Right ventricle myocardium inferior (tissue), 1 donor: Measurements from ENCODE around the gene MYCT1. TPM values are rescaled to one million over a fixed set of nuclear protein-coding genes. Genes with fewer than 3 reads are reported as not detected.
A peak's percentile ranks its signal among the peaks of the same experiment; 100 is the strongest.
"Not testable (repeated sequence)": the region's sequence is repeated elsewhere in the genome, so short reads cannot be mapped to it uniquely, and the experiment has no call there.

Experiments used
- ATAC-seq: fragments of 200-7000 bp; cut with Tn5 transposase; one replicate; pipeline ENCODE4 v1.9.1; 2020; ENCODE audit warnings: mild to moderate bottlenecking, moderate library complexity
- DNase-seq: peaks from one replicate; pipeline ENCODE4 v3.0.0; 2021; ENCODE audit errors: missing footprints
- intact Hi-C: fragments of 100-400 bp; cut with DNase I; formaldehyde crosslinking; loops from one replicate; pipeline ENCODE4 v1.11.0; 2022
- long read RNA-seq: library from polyadenylated mRNA; unstranded; transcript quantifications from one replicate; pipeline ENCODE4 v2.0.0, GENCODE V29; 2021
- total RNA-seq: library from RNA; stranded (reverse); fragmentation: NEBNext Ultra II Directional; extraction: Animal tissue kit (Norgen Biotek cat#: 25700); gene quantifications from one replicate; pipeline ENCODE4 v1.2.1, GENCODE V29; 2021
- donor health status: DM: no; HTN: yes; CAD: no; lungs with severe emphysema.

The MYCT1 gene, protein sequence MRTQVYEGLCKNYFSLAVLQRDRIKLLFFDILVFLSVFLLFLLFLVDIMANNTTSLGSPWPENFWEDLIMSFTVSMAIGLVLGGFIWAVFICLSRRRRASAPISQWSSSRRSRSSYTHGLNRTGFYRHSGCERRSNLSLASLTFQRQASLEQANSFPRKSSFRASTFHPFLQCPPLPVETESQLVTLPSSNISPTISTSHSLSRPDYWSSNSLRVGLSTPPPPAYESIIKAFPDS
- total RNA-seq, result 17.6 TPM
- long read RNA-seq, partial matches to known transcripts, result 1 of 4 reads
- long read RNA-seq, other reads (novel, unspliced or antisense), result 0 of 4 reads

DNA sequence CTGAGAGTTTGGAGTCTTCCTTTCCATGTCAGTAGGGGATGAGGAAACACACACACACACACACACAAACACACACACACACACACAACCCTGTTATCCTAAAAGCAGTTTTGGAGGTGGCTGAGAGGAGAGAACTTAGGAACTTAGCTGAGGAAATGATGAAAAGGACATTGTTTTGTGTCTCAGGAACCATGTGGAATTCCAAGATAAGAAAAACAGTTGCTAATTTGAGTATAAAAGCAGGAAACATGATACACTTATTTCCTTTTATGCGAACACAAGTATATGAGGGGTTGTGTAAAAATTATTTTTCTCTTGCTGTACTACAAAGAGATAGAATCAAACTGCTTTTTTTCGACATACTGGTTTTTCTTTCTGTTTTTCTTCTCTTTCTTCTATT, at the start of gene MYCT1:
Gene MYCT1, plus strand, starts transcription at position 264 of the 400 bp plus-strand sequence. Its CDS starts 6 bp downstream, at position 270.
- ATAC-seq, result no peak
- intact Hi-C loops, result no loop called here

DNA sequence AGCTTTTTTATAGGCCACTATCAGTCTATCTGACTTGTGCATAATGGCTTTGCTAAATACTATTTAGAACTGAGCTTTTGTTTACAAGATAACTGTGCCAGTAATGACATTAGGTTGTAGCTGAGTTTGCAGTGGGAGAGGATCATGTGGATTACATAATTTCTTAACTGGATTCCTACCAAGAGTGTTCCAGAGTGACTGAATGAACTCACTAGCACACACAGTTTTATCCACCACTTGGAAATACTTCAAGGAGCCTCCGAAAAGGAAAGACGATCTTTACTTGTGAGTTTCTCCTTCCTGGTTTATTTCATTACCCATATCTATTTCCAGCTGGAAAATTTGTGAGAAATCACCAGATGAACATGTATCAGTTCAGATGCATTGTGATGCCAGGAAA, 49.6 kb upstream of the MYCT1 start:
- peak; percentile 84 for ATAC-seq
- intact Hi-C loops, result loop anchor here (10.0 kb wide), 1 partner anchor 163 kb away; no protein-coding TSS in a partner anchor
- DNase-seq, result no peak

More for the DNA sequence above, at the start of gene MYCT1:
- no peak for DNase-seq

DNA sequence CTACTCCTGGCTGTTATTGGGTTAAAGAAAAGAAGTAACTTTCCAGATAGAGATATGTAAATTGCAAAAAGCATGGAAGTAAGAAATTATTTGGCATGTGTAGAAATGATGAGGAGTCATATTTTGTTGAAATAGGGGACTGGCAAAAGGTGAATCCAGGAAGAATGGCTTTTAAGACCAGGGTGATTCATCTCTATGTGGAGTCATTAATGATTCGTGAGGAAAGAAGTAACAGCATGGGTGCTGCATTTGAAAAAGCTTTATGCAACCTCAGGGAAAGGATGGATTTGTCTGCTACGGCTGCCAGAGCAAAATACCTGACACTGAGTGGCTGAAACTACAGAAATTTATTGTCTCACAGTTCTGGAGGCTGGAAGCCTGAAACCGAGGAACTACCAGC, 45.7 kb upstream of the MYCT1 start:
- intact Hi-C loops, result no loop called here

DNA sequence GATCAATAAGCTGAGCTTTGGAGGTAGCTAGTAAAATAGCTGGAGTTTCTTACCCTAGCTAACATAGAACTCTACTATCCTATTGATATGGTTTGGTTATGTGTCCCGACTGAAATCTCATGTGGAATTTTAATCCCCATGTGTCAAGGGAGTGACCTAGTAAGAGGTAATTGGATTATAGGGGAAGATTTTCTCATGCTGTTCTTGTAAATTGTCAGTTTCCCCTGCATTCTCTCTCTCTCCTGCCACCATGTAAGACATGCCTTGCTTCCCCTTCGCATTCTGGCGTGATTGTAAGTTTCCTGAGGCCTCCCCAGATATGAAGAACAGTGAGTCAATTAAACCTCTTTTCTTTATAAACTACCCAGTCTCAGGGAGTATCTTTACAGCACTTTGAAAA, 35.9 kb upstream of the MYCT1 start:
- ATAC-seq (no peak), DNase-seq (no peak)
- intact Hi-C loops, result no loop called here

More for the DNA sequence above, 45.7 kb upstream of the MYCT1 start:
- ATAC-seq, result no peak
- no peak for DNase-seq

DNA sequence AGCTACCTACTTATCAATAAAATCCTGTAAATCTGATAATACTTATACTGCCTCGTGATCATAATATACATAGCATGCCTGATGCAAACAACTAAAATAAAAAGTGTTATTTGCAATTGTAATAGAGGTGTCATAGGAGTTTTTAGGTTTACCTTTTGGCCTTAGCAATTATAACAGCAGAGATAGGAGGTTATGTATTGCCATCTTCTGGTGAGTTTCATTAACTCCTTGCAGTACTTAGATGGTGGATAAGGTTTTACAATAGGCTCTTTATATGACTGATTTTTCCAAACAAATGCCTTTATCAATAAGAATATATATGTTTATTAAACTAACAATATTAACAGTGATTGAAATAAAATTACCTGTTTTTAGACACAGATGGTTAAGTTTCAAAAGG, 27.8 kb upstream of the MYCT1 start:
- no peak for ATAC-seq

DNA sequence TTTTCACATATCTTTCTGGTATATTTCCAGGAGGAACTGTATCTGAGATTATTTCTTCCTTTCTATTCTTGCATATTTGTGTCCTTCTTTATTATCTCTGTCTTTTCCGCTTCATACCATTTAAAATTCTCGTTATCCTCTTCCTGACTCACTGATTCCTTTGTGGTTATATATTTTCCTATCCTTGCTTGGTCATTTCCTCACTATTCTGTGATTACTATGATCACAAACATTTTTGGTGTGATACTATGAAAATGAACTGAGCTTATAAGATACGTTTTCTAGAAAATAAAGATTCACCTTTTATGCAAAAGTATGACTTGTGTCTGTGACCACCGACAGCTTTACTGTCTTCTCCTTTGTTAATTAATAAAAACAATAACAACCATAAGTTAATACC, 26.5 kb upstream of the MYCT1 start:
- intact Hi-C loops, result no loop called here
- ATAC-seq, result no peak
- DNase-seq, result no peak

More for the DNA sequence above, 27.8 kb upstream of the MYCT1 start:
- intact Hi-C loops, result no loop called here
- no peak for DNase-seq

DNA sequence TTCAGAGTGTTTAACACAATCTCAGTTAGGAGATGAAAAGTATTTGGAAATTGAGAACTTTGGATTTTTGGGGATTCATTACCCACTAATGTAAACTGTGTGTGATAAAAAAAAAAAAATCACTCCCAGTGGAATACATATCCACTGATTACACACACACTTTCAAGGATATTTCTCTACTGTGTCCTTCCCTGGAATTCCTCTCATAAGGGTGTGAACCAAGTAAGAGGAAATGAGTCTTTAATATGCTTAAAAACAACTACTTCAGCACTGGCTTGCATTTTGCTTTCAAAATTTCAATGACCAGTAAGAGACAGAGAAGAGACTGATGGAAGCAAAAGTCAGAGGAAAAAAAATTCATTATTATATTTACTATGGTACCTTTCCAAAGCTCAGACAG, 24.5 kb upstream of the MYCT1 start:
- ATAC-seq, result no peak

DNA sequence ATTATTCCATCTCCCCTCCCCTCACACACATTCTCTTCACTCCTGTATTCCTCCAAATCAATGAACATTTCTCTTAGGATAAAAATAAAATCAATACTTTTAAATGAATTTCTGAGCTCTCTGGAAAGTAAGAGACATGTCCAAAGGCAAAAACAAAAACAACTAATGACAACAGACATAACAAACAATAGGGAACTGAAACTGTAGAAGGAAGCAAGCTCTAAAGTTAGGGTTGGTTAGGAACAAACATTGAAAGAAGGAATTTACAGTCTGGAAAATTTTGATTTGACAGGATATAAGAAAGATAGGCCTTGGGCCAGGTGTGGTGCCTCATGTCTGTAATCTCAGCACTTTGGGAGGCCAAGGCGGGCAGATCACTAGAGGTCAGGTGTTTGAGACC, 17.5 kb upstream of the MYCT1 start:
- DNase-seq, result no peak
- intact Hi-C loops, result no loop called here
- no peak for ATAC-seq

More for the DNA sequence above, 24.5 kb upstream of the MYCT1 start:
- no peak for DNase-seq
- intact Hi-C loops, result no loop called here

DNA sequence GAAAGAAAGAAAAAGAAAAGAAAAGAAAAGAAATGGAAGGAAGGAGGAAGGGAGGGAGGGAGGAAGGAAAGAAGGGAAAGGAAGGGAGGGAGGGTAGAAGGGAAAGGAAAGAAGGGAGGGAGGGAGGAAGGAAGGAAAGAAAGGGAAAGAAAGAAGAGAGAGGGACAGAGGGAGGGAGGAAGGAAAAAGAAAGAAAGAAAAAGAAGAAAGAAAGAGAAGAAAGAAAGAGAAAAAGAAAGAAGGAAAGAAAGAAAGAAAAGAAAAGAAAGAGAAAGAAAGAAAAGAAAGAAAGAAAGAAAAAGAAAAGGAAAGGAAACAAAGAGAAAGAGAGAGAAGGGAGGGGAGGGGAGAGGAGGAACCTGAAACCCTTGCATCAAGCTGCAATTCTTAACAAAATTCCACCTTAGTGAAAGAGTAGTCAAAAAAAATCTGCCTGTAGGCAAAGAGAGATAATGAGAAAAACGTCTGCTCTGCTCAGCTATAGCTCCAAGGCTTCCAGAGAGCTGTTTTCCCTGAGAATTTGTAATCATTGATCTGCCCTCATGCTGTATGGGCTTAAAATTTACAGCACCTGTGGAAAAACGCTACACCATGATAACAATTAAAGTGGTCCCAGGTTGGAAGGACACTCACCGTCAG, 16.7 kb upstream of the MYCT1 start:
- intact Hi-C loops, result no loop called here

DNA sequence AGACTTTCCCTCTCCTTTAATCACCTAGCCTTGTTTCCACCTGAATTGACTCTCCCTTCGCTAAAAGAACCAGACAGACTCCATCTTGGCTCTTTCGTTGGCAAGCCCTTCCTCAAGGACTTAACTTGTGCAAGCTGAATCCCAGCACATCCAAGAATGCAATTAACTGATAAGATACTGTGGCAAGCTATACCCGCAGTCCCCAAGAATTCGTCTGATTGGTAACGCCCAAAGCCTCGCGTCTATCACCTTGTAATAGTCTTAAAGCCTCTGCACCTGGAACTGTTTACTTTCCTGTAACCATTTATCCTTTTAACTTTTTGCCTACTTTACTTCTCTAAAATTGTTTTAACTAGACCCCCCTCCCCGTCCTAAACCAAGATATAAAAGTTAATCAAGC, 15.6 kb upstream of the MYCT1 start:
- DNase-seq (no peak), ATAC-seq (no peak)
- intact Hi-C loops, result no loop called here

More for the DNA sequence above, 16.7 kb upstream of the MYCT1 start:
- no peak for ATAC-seq
- no peak for DNase-seq

DNA sequence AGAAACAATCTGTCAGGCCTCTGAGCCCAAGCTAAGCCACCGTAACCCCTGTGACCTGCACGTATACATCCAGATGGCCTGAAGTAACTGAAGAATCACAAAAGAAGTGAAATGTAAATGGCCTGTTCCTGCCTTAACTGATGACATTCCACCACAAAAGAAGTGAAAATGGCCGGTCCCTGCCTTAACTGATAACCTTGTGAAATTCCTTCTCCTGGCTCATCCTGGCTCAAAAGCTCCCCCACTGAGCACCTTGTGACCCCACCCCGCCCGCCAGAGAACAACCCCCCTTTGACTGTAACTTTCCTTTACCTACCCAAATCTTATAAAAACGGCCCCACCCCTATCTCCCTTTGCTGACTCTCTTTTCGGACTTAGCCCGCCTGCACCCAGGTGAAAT, 14.8 kb upstream of the MYCT1 start:
- DNase-seq, intact Hi-C loops, ATAC-seq: not testable (repeated sequence)

DNA sequence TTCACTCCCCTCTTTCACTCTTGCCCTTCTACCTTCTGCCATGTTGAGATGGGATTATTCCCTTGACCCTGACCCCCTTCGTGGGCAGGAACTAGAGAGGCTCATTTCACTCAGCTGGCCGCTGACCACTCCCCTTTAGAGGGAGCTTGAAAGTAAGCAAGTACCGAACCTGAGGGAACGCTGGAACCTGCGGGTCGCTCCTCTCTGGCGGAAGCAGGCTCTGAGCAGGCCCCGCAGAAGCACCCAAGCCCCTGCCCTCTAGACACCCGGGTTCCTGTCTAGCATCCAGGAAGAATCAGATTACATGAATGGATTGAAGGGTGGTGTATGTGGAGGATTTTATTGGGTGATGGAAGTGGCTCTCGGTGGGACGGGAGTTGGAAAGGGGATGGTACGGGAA, 11.9 kb upstream of the MYCT1 start:
- DNase-seq (no peak), ATAC-seq (no peak)
- intact Hi-C loops, result no loop called here

DNA sequence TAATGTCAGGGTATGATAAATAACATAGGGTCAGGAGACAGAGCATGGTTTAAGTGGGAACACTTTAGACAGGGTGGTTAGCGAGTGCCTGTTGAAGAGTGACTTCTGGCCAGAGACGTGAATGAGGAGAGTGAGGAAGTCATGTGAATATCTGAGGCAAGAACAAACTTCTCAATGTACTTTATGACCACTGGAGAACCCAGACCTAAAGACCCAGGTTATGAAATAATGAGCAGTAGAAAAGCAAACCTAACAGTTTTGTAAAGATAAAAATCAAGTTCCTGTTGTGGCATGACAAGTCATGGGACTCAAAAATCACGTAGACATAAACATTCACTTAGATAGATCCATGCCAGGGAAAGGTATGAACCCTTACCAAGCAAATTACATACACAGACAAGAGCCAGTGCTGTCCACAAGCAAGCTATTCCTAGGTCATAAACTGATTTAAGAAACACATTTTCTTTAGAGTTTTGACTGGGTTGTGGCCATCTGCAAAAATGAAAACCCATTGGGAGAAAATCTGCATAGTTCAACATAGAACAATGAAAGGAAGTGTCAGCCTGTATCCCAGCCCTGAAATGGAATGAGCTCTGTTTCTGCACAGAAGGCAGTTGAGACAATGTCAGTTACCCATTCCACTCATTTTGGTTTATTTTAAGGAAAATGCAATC, 2.2 kb upstream of the MYCT1 start:
- intact Hi-C loops, result no loop called here
- DNase-seq (no peak), ATAC-seq (no peak)

DNA sequence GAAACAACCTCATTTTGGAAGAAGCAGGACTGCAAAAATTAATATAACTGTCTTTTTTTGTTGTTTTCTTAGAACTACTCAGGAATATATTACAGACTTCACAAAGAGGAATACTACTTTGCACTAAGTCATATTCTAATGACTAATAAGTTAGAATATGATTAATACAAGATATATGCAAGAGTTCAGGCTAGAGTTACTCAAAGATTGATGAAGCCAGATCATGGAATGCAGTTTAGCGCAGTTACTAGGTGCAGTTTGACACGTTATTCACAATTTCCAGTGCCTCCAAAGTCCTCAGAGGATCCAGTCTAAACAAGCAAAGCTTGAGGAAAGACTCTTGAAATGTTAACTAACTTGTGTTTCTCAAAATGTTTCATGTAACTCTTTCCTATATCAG, 1.2 kb upstream of the MYCT1 start:
- no peak for DNase-seq
- intact Hi-C loops, result no loop called here
- no peak for ATAC-seq

DNA sequence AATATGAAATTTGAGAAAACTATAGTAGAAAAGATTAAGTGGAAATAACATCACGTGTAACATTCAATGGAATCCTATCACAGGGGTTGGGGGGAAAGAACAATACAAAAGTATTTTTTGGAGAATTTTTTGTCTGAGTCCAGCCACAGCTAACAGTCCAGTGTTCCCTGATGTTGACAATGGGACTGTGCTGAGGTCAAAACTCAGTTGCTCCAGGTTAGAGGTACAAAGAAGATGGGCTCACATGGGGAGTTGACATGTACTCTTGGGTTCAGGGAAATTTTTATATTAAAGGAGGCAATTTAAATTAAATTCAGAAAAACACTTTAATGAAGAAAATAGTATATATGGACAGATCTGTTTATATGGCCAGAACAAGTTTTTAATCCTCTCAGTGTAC, 995 bp downstream of the MYCT1 start:
- intact Hi-C loops, result no loop called here
- no peak for ATAC-seq
- DNase-seq, result no peak

DNA sequence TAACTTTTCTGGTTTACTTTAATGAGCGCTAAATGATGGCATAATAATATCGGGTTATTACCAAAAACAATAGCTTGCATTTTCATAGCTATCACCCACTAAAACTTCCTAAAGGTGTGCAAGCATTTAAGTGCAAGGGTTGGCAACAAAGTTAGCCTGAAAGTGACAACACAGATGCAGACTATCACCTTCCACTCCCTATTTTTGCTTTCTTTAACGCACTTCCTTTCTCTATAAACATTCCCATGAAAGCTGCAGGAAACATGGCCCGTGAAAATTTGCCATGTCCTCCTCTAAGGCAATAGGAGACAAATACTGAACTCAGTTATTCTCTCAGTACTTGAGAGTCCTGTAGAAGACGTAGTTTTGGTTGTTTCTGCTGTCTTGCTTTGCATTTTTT, 2.7 kb downstream of the MYCT1 start:
- intact Hi-C loops, result no loop called here
- no peak for DNase-seq
- ATAC-seq, result no peak

DNA sequence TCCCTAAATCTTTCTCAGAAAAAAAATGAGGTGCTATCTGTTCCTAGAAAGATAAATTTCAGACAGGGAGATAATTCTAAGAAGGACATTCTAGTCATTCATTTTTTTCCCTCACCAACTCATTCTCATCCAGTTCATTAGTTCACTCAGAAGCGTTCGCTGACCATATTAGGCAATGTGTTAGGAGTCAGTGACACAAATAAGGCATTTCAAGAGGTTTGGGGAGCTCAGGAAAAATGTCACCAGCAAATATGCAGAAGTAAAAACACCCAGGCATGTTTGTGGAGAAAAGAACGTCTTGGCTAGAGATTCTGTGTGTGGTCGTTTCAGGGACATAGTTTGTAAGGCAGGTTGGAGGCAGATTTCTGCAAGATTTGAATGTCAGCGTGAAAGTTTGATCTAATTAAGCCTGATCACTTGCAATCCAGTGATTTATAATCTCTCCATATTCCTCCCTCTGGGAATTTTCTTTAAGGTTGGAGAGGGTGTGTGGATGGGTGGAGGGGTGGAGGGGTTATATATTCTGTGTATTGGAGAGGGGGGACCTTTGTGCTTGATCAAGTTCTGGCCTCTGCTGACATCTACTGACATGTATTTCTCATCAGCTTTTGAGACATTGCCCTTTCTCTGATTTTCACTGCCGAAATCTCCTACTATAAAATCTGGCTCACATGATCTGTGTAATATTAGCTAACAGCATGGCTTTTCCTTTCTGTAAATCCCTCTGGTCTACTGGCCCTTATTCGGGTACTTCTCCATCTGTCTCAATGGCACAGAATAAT, 3.6 kb downstream of the MYCT1 start:
- ATAC-seq (no peak), DNase-seq (no peak)
- intact Hi-C loops, result no loop called here

DNA sequence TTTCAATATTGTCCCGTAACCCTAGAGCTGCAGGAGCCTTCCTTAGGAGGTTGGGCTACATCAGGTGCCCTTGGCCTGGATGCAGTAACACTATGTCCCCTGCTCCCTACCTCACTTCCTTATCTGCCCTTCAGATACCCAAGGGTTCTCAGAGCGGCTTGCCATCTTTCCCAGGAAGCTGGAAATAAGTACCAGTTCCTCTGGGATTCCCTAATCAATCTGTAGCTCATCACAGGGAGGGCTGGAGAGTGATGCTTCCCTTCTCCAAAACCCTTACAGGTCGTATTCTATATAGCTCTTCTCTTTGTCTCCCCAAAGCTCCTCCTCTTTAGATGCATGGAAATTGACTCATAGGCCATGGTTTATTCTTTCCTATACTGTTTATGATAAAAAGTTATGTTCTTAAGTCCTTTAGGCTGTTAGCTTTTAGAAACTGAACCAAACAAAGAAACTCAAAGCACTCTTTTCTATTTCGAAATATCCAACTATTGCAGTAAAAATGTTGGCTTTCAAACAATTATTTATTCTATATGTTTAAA, 4.2 kb downstream of the MYCT1 start:
- intact Hi-C loops, result no loop called here
- no peak for ATAC-seq
- no peak for DNase-seq

DNA sequence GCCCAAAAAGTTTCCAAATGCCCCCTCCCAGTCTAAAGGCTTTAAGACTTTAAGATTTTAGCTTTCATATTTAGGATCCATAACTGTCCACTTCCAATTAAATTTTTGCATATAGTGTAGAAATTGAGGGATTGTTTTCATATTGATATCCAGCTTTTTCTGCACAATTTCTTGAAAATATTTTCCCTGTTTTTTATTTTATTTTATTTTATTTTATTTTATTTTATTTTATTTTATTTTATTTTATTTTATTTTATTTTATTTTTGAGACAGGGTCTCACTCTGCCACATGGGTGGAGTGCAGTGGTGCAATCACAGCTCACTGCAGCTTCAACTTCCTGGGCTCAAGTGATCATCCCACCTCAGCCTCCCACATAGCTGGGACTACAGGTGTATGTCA, 6.1 kb downstream of the MYCT1 start:
- ATAC-seq, DNase-seq, intact Hi-C loops: not testable (repeated sequence)
